ENCODE data around the gene EIF4G3.

Gene EIF4G3

GRCh38 chr1:20978413-20978812 is 198.3 kb downstream of the EIF4G3 start:
- ChIA-PET CTCF (no interaction called here), POLR2A (no interaction called here)

GRCh38 chr1:20975668-20976067 is 201.0 kb downstream of the EIF4G3 start:
- CTCF ChIA-PET, result interaction anchor here (1.0 kb wide), 1 partner anchor 219 kb away, joined by 7 read pairs; no protein-coding TSS in a partner anchor
- Histone ChIP-seq H3K27ac (ENCODE audit: insufficient read depth in 1 of 2, low read depth in 1 of 2, low read length in 2 of 2, poor library complexity in 1 of 2, severe bottlenecking in 2 of 2) (no peak overlapping the region), H3K36me3 (ENCODE audit: control insufficient read depth in 4 of 4, insufficient read depth in 4 of 4, low read length in 3 of 4) (peaks cover 6 to 25% (median 17%) of the 10 kb centered on the region in 4 experiments), H3K27me3 (replicated peaks in 2 of 5; ENCODE audit: control insufficient read depth in 4 of 5, insufficient read depth in 5 of 5, low read length in 4 of 5) (no peaks in the 10 kb centered on the region), H3K4me3 (ENCODE audit: control insufficient read depth in 1 of 7, extremely low read depth in 1 of 7, insufficient read depth in 4 of 7, low read depth in 2 of 7, low read length in 6 of 7) (no peak overlapping the region), H3K4me1 (ENCODE audit: control extremely low read depth in 1 of 4, control insufficient read depth in 4 of 4, insufficient read depth in 4 of 4, low read length in 3 of 4) (no peaks in the 10 kb centered on the region), H3K9me3 (ENCODE audit: control extremely low read depth in 1 of 5, control insufficient read depth in 4 of 5, insufficient read depth in 2 of 5, low read depth in 1 of 5, low read length in 4 of 5) (no peaks in the 10 kb centered on the region)
- POLR2A ChIA-PET, result interaction anchor here (0.6 kb wide), 1 partner anchor 942 kb away, joined by 3 read pairs; no protein-coding TSS in a partner anchor
- DNase-seq, result no peak
- WGBS (ENCODE audit: insufficient coverage), result no CpG with 5 or more reads among the region's 1 CpG

More at GRCh38 chr1:20978413-20978812, 198.3 kb downstream of the EIF4G3 start:
- Histone ChIP-seq H3K4me3 (ENCODE audit: control insufficient read depth in 1 of 7, extremely low read depth in 1 of 7, insufficient read depth in 4 of 7, low read depth in 2 of 7, low read length in 6 of 7) (no peak overlapping the region), H3K36me3 (ENCODE audit: control insufficient read depth in 4 of 4, insufficient read depth in 4 of 4, low read length in 3 of 4) (peaks cover 3 to 9% (median 5%) of the 10 kb centered on the region in 4 experiments), H3K27me3 (replicated peaks in 2 of 5; ENCODE audit: control insufficient read depth in 4 of 5, insufficient read depth in 5 of 5, low read length in 4 of 5) (no peaks in the 10 kb centered on the region), H3K27ac (ENCODE audit: insufficient read depth in 1 of 2, low read depth in 1 of 2, low read length in 2 of 2, poor library complexity in 1 of 2, severe bottlenecking in 2 of 2) (no peak overlapping the region), H3K9me3 (ENCODE audit: control extremely low read depth in 1 of 5, control insufficient read depth in 4 of 5, insufficient read depth in 2 of 5, low read depth in 1 of 5, low read length in 4 of 5) (no peaks in the 10 kb centered on the region), H3K4me1 (ENCODE audit: control extremely low read depth in 1 of 4, control insufficient read depth in 4 of 4, insufficient read depth in 4 of 4, low read length in 3 of 4) (peaks cover 0 to 9% (median 0%) of the 10 kb centered on the region in 4 experiments)
- DNase-seq, result no peak
- WGBS (ENCODE audit: insufficient coverage), result no CpG with 5 or more reads among the region's 2 CpGs

GRCh38 chr1:20974951-20975350 is 201.7 kb downstream of the EIF4G3 start:
- Histone ChIP-seq H3K4me3 (ENCODE audit: control insufficient read depth in 1 of 7, extremely low read depth in 1 of 7, insufficient read depth in 4 of 7, low read depth in 2 of 7, low read length in 6 of 7) (no peak overlapping the region), H3K27ac (ENCODE audit: insufficient read depth in 1 of 2, low read depth in 1 of 2, low read length in 2 of 2, poor library complexity in 1 of 2, severe bottlenecking in 2 of 2) (no peak overlapping the region), H3K27me3 (replicated peaks in 2 of 5; ENCODE audit: control insufficient read depth in 4 of 5, insufficient read depth in 5 of 5, low read length in 4 of 5) (no peaks in the 10 kb centered on the region), H3K9me3 (ENCODE audit: control extremely low read depth in 1 of 5, control insufficient read depth in 4 of 5, insufficient read depth in 2 of 5, low read depth in 1 of 5, low read length in 4 of 5) (no peaks in the 10 kb centered on the region), H3K4me1 (ENCODE audit: control extremely low read depth in 1 of 4, control insufficient read depth in 4 of 4, insufficient read depth in 4 of 4, low read length in 3 of 4) (no peaks in the 10 kb centered on the region), H3K36me3 (ENCODE audit: control insufficient read depth in 4 of 4, insufficient read depth in 4 of 4, low read length in 3 of 4) (peaks cover 6 to 26% (median 16%) of the 10 kb centered on the region in 4 experiments)
- CTCF ChIA-PET, result interaction anchor here (1.0 kb wide), 1 partner anchor 220 kb away, joined by 7 read pairs; no protein-coding TSS in a partner anchor
- POLR2A ChIA-PET, result interaction anchor here (0.6 kb wide), 1 partner anchor 943 kb away, joined by 3 read pairs; no protein-coding TSS in a partner anchor
- DNase-seq, result no peak

- Histone ChIP-seq H3K4me1 (ENCODE audit: control extremely low read depth in 1 of 4, control insufficient read depth in 4 of 4, insufficient read depth in 4 of 4, low read length in 3 of 4) (no peaks in the 10 kb centered on the region), H3K27me3 (replicated peaks in 2 of 5; ENCODE audit: control insufficient read depth in 4 of 5, insufficient read depth in 5 of 5, low read length in 4 of 5) (no peaks in the 10 kb centered on the region), H3K36me3 (ENCODE audit: control insufficient read depth in 4 of 4, insufficient read depth in 4 of 4, low read length in 3 of 4) (peaks cover 4 to 30% (median 17%) of the 10 kb centered on the region in 4 experiments), H3K4me3 (ENCODE audit: control insufficient read depth in 1 of 7, extremely low read depth in 1 of 7, insufficient read depth in 4 of 7, low read depth in 2 of 7, low read length in 6 of 7) (no peak overlapping the region), H3K9me3 (ENCODE audit: control extremely low read depth in 1 of 5, control insufficient read depth in 4 of 5, insufficient read depth in 2 of 5, low read depth in 1 of 5, low read length in 4 of 5) (no peaks in the 10 kb centered on the region), H3K27ac (ENCODE audit: insufficient read depth in 1 of 2, low read depth in 1 of 2, low read length in 2 of 2, poor library complexity in 1 of 2, severe bottlenecking in 2 of 2) (no peak overlapping the region)
- WGBS (ENCODE audit: insufficient coverage), result no CpG with 5 or more reads among the region's 1 CpG
- ChIA-PET POLR2A (no interaction called here), CTCF (no interaction called here)
- DNase-seq, result no peak
Measured at GRCh38 chr1:20974069-20974468, 202.6 kb downstream of the EIF4G3 start.

GRCh38 chr1:20972855-20973254 is 203.8 kb downstream of the EIF4G3 start:
- Histone ChIP-seq H3K27me3 (replicated peaks in 2 of 5; ENCODE audit: control insufficient read depth in 4 of 5, insufficient read depth in 5 of 5, low read length in 4 of 5) (no peaks in the 10 kb centered on the region), H3K4me1 (ENCODE audit: control extremely low read depth in 1 of 4, control insufficient read depth in 4 of 4, insufficient read depth in 4 of 4, low read length in 3 of 4) (no peaks in the 10 kb centered on the region), H3K27ac (ENCODE audit: insufficient read depth in 1 of 2, low read depth in 1 of 2, low read length in 2 of 2, poor library complexity in 1 of 2, severe bottlenecking in 2 of 2) (no peak overlapping the region), H3K9me3 (ENCODE audit: control extremely low read depth in 1 of 5, control insufficient read depth in 4 of 5, insufficient read depth in 2 of 5, low read depth in 1 of 5, low read length in 4 of 5) (no peaks in the 10 kb centered on the region), H3K36me3 (ENCODE audit: control insufficient read depth in 4 of 4, insufficient read depth in 4 of 4, low read length in 3 of 4) (peaks cover 7 to 35% (median 20%) of the 10 kb centered on the region in 4 experiments), H3K4me3 (ENCODE audit: control insufficient read depth in 1 of 7, extremely low read depth in 1 of 7, insufficient read depth in 4 of 7, low read depth in 2 of 7, low read length in 6 of 7) (no peak overlapping the region)
- WGBS (ENCODE audit: insufficient coverage), result 95% methylated on average over 3 of the region's 5 CpGs
- ChIA-PET POLR2A (no interaction called here), CTCF (interaction anchor here (1.3 kb wide), 1 partner anchor 9 kb away, joined by 3 read pairs; no protein-coding TSS in a partner anchor)
- DNase-seq, result no peak

- Histone ChIP-seq H3K9me3 (ENCODE audit: control extremely low read depth in 1 of 5, control insufficient read depth in 4 of 5, insufficient read depth in 2 of 5, low read depth in 1 of 5, low read length in 4 of 5) (no peaks in the 10 kb centered on the region), H3K4me1 (ENCODE audit: control extremely low read depth in 1 of 4, control insufficient read depth in 4 of 4, insufficient read depth in 4 of 4, low read length in 3 of 4) (peaks cover 14 to 19% (median 16%) of the 10 kb centered on the region in 4 experiments), H3K4me3 (ENCODE audit: control insufficient read depth in 1 of 7, extremely low read depth in 1 of 7, insufficient read depth in 4 of 7, low read depth in 2 of 7, low read length in 6 of 7) (peak overlapping the region in 4 of 7 experiments; percentile 20 to 57 (median 38)), H3K27ac (ENCODE audit: insufficient read depth in 1 of 2, low read depth in 1 of 2, low read length in 2 of 2, poor library complexity in 1 of 2, severe bottlenecking in 2 of 2) (peak overlapping the region in 1 of 2 experiments; percentile 27), H3K36me3 (ENCODE audit: control insufficient read depth in 4 of 4, insufficient read depth in 4 of 4, low read length in 3 of 4) (peaks cover 6 to 16% (median 11%) of the 10 kb centered on the region in 4 experiments), H3K27me3 (replicated peaks in 2 of 5; ENCODE audit: control insufficient read depth in 4 of 5, insufficient read depth in 5 of 5, low read length in 4 of 5) (no peaks in the 10 kb centered on the region)
- 21% methylated on average over 5 of the region's 7 CpGs for WGBS (ENCODE audit: insufficient coverage)
- peak; percentile 47 to 73 (median 60) for DNase-seq
- POLR2A ChIA-PET, result no interaction called here
- CTCF ChIA-PET, result interaction anchor here (0.8 to 2.0 kb wide), 4 partner anchors 15 to 231 kb away, joined by 3 to 6 read pairs (median 4); no protein-coding TSS in a partner anchor
Measured at GRCh38 chr1:20964540-20965484, 211.9 kb downstream of the EIF4G3 start.
